Loucy (cell line): ENCODE measurements around the gene EIF4G3.

ENCODE experiments used
- H2AFZ ChIP-seq: fragments of 200-600 bp; sonication (generic); 2 replicates; pipeline ENCODE4 v1.6.0; 2016; ENCODE audit warnings: antibody characterized with exemption, mild to moderate bottlenecking, low read length, moderate library complexity
- H3F3A ChIP-seq: fragments of 200-600 bp; 2 replicates; pipeline ENCODE4 v1.6.0; 2016; ENCODE audit warnings: antibody characterized with exemption, low read depth, mild to moderate bottlenecking
- H3K27me3 ChIP-seq: fragments of 200-600 bp; sonication (generic); 2 replicates; pipeline ENCODE4 v1.6.1; 2014; ENCODE audit warnings: low read length, mild to moderate bottlenecking; ENCODE audit not compliant: insufficient read depth, poor library complexity, severe bottlenecking
- H3K36me3 ChIP-seq: fragments of 200-600 bp; sonication (generic); 2 replicates; pipeline ENCODE4 v1.6.1; 2016; ENCODE audit warnings: low read length; ENCODE audit not compliant: insufficient read depth
- H3K4me1 ChIP-seq: fragments of 200-600 bp; sonication (generic); 2 replicates; pipeline ENCODE4 v1.5.1; 2014; ENCODE audit warnings: low read length, mild to moderate bottlenecking; ENCODE audit not compliant: insufficient read depth, poor library complexity, severe bottlenecking
- H3K4me2 ChIP-seq: fragments of 200-600 bp; sonication (generic); 2 replicates; pipeline ENCODE4 v1.6.0; 2014; ENCODE audit warnings: antibody characterized with exemption, low read length, low read depth, mild to moderate bottlenecking; ENCODE audit not compliant: poor library complexity, severe bottlenecking
- H3K4me3 ChIP-seq: fragments of 200-600 bp; sonication (generic); 2 replicates; pipeline ENCODE4 v1.5.1; 2014; ENCODE audit warnings: low read length, mild to moderate bottlenecking, mixed read lengths; ENCODE audit not compliant: poor library complexity, severe bottlenecking
- H3K79me2 ChIP-seq: fragments of 200-600 bp; sonication (generic); 2 replicates; pipeline ENCODE4 v1.6.1; 2014; ENCODE audit warnings: low read length; ENCODE audit not compliant: insufficient read depth
- H3K9ac ChIP-seq: fragments of 200-600 bp; sonication (generic); 2 replicates; pipeline ENCODE4 v1.6.0; 2014; ENCODE audit warnings: mild to moderate bottlenecking, low read depth, low read length, moderate library complexity; ENCODE audit not compliant: poor library complexity, severe bottlenecking
- H3K9me2 ChIP-seq: fragments of 200-600 bp; sonication (generic); replicated peaks from 2 replicates; pipeline ENCODE4 v1.6.1; 2016; ENCODE audit warnings: low read depth, low read length, mixed read lengths
- H3K9me3 ChIP-seq: fragments of 200-600 bp; sonication (generic); 2 replicates; pipeline ENCODE4 v1.6.1; 2014; ENCODE audit warnings: mild to moderate bottlenecking, antibody characterized with exemption, low read length, low read depth; ENCODE audit not compliant: insufficient read depth
- H4K20me1 ChIP-seq: fragments of 200-600 bp; sonication (generic); 2 replicates; pipeline ENCODE4 v1.6.0; 2014; ENCODE audit warnings: antibody characterized with exemption, low read length, mild to moderate bottlenecking; ENCODE audit not compliant: insufficient read depth, poor library complexity, severe bottlenecking
- CTCF ChIP-seq: fragments of 200-600 bp; sonication (generic); conservative IDR thresholded peaks from 2 replicates; pipeline ENCODE4 v1.5.1; 2014; ENCODE audit warnings: mild to moderate bottlenecking, antibody characterized with exemption, low read length
- EZH2phosphoT487 ChIP-seq: fragments of 200-600 bp; IDR thresholded peaks from 2 replicates; pipeline ENCODE4 v1.6.1; 2018; ENCODE audit warnings: antibody characterized with exemption, mild to moderate bottlenecking, moderate library complexity, borderline replicate concordance

Gene EIF4G3

DNA sequence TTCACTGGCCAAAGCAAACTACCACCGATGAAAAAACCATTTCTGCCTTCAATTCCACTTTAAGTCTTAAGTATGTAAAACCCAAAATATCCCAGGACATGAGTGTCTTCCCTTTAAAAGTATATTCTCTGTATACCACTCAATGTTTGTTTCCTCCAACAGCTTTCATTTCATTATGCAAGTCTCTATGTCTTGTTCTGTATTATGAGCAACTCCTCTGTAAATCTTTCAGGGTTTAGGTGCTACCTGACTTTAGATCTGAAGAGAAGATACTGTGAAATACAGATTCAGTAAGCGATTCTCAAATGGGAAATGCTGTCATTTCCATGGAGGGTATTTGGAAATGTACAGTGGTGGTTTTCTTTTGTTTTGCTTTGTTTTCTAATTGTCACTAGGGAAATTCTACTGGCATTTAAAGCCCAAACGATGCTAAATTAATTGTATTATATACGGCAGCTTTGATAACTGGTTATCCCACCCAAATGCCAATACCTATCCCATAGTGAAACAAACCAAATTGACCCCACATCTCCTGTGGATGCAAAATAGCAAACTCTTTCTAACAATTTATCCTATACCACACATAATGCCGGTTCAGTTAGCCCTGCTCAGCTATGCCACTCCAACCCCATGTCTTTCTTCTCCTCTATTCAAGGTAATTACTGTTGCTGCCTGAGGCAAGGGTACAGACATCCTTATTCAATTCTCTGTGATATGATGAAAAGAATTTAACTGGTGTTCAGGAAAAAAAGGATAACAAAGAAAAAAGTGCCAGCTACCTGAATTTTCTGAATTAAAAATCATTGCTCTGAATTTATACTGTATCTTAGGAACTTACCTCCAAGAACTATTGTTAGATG, 182.8 kb downstream of the EIF4G3 start:
- Histone ChIP-seq H3K4me1 (peaks cover 36% of the 10 kb centered on the region), H3K9me3 (no peaks in the 10 kb centered on the region), H3K9me2 (no peaks in the 10 kb centered on the region), H3K79me2 (no peaks in the 10 kb centered on the region), H3K4me3 (no peak overlapping the region), H4K20me1 (no peaks in the 10 kb centered on the region), H3K4me2 (no peak overlapping the region), H2AFZ (no peak overlapping the region), H3F3A (no peaks in the 10 kb centered on the region), H3K9ac (no peak overlapping the region), H3K36me3 (no peaks in the 10 kb centered on the region), H3K27me3 (no peaks in the 10 kb centered on the region)
- TF ChIP-seq EZH2phosphoT487 (no peak), CTCF (no peak)

- peak overlapping the region; percentile 40 for H3K4me2 ChIP-seq
- H3K36me3 ChIP-seq: no peaks in the 10 kb centered on the region
- H2AFZ ChIP-seq: no peak overlapping the region
- no peaks in the 10 kb centered on the region for H3K9me2 ChIP-seq
- H3F3A ChIP-seq: no peaks in the 10 kb centered on the region
- no peaks in the 10 kb centered on the region for H3K9me3 ChIP-seq
- H3K79me2 ChIP-seq: no peaks in the 10 kb centered on the region
- H3K4me1 ChIP-seq: peaks cover 21% of the 10 kb centered on the region
- no peak overlapping the region for H3K4me3 ChIP-seq
- H3K9ac ChIP-seq: no peak overlapping the region
- TF ChIP-seq EZH2phosphoT487: no peak
- TF ChIP-seq CTCF: no peak
- H3K27me3 ChIP-seq: no peaks in the 10 kb centered on the region
- no peaks in the 10 kb centered on the region for H4K20me1 ChIP-seq
Observed at GRCh38 chr1:20992322-20993056, 184.2 kb downstream of the EIF4G3 start.

DNA sequence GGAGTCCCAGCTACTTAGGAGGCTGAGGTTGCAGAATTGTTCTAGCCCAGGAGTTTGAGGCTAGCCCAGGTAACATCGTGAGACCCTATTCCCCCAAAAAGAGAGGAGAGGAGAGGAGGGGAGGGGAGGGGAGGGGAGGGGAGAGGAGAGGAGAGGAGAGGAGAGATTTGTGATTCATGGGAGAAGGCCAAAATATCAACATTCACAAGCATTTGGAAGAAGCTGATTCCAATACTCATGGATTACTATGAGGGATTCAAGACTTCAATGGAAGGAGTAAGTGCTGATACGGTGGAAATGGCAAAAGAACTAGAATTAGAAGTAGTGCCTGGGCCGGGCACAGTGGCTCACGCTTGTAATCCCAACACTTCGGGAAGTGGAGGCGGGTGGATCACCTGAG, 187.8 kb downstream of the EIF4G3 start:
- no peaks in the 10 kb centered on the region for H3K36me3 ChIP-seq
- no peak overlapping the region for H2AFZ ChIP-seq
- no peak overlapping the region for H3K4me3 ChIP-seq
- H4K20me1 ChIP-seq: no peaks in the 10 kb centered on the region
- H3F3A ChIP-seq: no peaks in the 10 kb centered on the region
- TF ChIP-seq EZH2phosphoT487: no peak
- H3K9me2 ChIP-seq: no peaks in the 10 kb centered on the region
- H3K79me2 ChIP-seq: no peaks in the 10 kb centered on the region
- no peaks in the 10 kb centered on the region for H3K27me3 ChIP-seq
- no peaks in the 10 kb centered on the region for H3K9me3 ChIP-seq
- H3K9ac ChIP-seq: no peak overlapping the region
- peaks cover 16% of the 10 kb centered on the region for H3K4me1 ChIP-seq
- no peak overlapping the region for H3K4me2 ChIP-seq
